Glomerular visceral epithelial cell (primary cell): ENCODE results near the gene LTB4R.
A peak's percentile ranks its signal among the peaks of the same experiment; 100 is the strongest.

ENCODE experiments used
- DNase-seq: peaks from one replicate; pipeline ENCODE4 v3.0.0-alpha.2; 2016; ENCODE audit errors: extremely low spot score

LTB4R gene

GRCh38 chr14:24310646-24311604 is at the start of gene LTB4R:
LTB4R (plus strand) TSS chr14:24311502; CDS start chr14:24315652, 4,150 bp downstream.
- no peak for DNase-seq

GRCh38 chr14:24261969-24262327 is 49.4 kb upstream of the LTB4R start:
- no peak for DNase-seq

GRCh38 chr14:24262821-24263733 is 48.2 kb upstream of the LTB4R start, which contains the start of gene TGM1:
TGM1 (minus strand) TSS chr14:24263177; CDS start chr14:24262352, 825 bp downstream.
- DNase-seq: no peak

GRCh38 chr14:24263848-24264247 is 47.5 kb upstream of the LTB4R start:
- no peak for DNase-seq

GRCh38 chr14:24264298-24264697 is 47.0 kb upstream of the LTB4R start:
- DNase-seq: no peak

- no peak for DNase-seq
Measured at GRCh38 chr14:24266344-24267244, 44.7 kb upstream of the LTB4R start.

GRCh38 chr14:24267516-24267915 is 43.8 kb upstream of the LTB4R start:
- DNase-seq: no peak

GRCh38 chr14:24268225-24268624 is 43.1 kb upstream of the LTB4R start:
- DNase-seq: no peak

GRCh38 chr14:24269368-24269767 is 41.9 kb upstream of the LTB4R start:
- no peak for DNase-seq

GRCh38 chr14:24269910-24270536 is 41.3 kb upstream of the LTB4R start:
- DNase-seq: no peak

GRCh38 chr14:24270537-24271133 is 40.7 kb upstream of the LTB4R start:
- DNase-seq: no peak

GRCh38 chr14:24271134-24271833 is 40.0 kb upstream of the LTB4R start, which contains the start of gene RABGGTA:
RABGGTA (minus strand) TSS chr14:24271597; CDS start chr14:24271115, 482 bp downstream.
- peak; percentile 87 for DNase-seq

- no peak for DNase-seq
Measured at GRCh38 chr14:24271834-24272263, 39.5 kb upstream of the LTB4R start.

- no peak for DNase-seq
Measured at GRCh38 chr14:24272467-24272866, 38.8 kb upstream of the LTB4R start.

GRCh38 chr14:24273422-24273998 is 37.8 kb upstream of the LTB4R start:
- DNase-seq: no peak

- no peak for DNase-seq
Measured at GRCh38 chr14:24274101-24274543, 37.2 kb upstream of the LTB4R start.

GRCh38 chr14:24277071-24277470 is 34.2 kb upstream of the LTB4R start:
- no peak for DNase-seq

GRCh38 chr14:24277606-24278321 is 33.5 kb upstream of the LTB4R start:
- no peak for DNase-seq
